SK-N-MC (cell line): ENCODE data around the gene UBL4A.

Source experiments
- EZH2 ChIP-seq: fragments of 200-600 bp; sonication (generic); IDR thresholded peaks from one replicate; pipeline ENCODE4 v1.6.1; 2017; ENCODE audit warnings: antibody characterized with exemption
- POLR2AphosphoS5 ChIP-seq: IDR thresholded peaks from 2 replicates; pipeline ENCODE4 v1.6.1; 2012; ENCODE audit warnings: mild to moderate bottlenecking, low read depth, low read length, borderline replicate concordance

GRCh38 chrX:154477891-154478477 lies 8.4 kb downstream of the UBL4A start:
- TF ChIP-seq EZH2 (no peak), POLR2AphosphoS5 (no peak)
